Activated T-cell treated with anti-CD3 and anti-CD28 coated beads for 1 hour (primary cell): ENCODE measurements around the gene COL6A6.
A peak's percentile ranks its signal among the peaks of the same experiment; 100 is the strongest.
"Not testable (repeated sequence)": the region's sequence is repeated elsewhere in the genome, so short reads cannot be mapped to it uniquely, and the experiment has no call there.

Source experiments
- DNase-seq: peaks from one replicate; pipeline ENCODE4 v3.0.0-alpha.2; 2020; ENCODE audit warnings: low read depth

COL6A6 gene

DNA sequence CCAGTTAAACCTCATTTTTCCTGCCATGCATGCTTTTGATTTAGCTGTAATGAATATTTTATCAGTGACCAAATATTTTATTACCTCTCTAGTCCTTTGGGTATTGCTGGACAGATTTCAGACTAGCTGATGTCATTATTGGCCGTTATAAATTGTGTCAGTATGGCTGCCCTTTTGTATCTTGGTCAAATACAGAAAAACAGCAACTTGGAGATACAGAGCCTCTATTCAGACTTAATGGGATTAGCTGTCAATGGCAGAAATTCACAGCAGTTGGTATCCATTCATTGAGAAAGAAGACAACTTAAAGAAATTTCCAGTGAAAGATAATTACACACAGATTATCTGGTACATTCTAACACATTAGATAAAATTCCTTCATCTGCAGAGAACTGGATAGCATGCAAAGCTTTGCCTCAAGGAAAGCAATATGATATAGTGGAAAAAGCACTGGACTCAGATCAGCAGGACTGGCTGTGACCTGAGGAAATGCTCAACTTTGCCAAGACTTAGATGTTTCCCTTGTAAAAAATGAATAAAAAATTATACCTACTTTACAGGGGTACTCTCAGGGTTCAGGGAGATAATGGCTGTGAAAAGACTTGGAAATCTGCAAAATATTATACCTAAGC lies 20.8 kb downstream of the COL6A6 start:
- DNase-seq: no peak

DNA sequence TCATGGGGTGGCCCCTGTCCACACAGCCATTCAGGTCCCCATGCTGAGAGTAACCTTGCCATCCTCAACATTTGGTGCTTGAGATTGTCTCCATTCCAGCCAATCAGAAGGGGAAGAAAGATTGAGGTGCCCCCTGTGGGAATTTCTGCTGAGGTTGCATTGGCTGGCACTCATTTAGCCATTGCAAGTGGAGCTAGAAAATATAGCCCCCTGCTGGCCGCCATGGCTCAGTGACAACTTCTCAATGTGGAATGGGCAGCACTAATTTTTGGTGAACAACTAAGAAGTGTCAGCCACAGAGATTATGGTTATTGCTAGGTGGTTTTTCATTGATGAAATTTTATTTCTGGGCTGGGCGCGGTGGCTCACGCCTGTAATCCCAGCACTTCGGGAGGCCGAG lies 22.0 kb downstream of the COL6A6 start:
- DNase-seq: peak; percentile 12

GRCh38 chr3:130543322-130543721 lies 26.3 kb downstream of the COL6A6 start:
- DNase-seq: no peak

- no peak for DNase-seq
Measured at GRCh38 chr3:130546920-130547679, 30.1 kb downstream of the COL6A6 start.

GRCh38 chr3:130547680-130548065 lies 30.7 kb downstream of the COL6A6 start:
- not testable (repeated sequence) for DNase-seq

GRCh38 chr3:130548356-130548755 lies 31.4 kb downstream of the COL6A6 start:
- no peak for DNase-seq

GRCh38 chr3:130557336-130558035 lies 40.5 kb downstream of the COL6A6 start:
- DNase-seq: no peak

DNA sequence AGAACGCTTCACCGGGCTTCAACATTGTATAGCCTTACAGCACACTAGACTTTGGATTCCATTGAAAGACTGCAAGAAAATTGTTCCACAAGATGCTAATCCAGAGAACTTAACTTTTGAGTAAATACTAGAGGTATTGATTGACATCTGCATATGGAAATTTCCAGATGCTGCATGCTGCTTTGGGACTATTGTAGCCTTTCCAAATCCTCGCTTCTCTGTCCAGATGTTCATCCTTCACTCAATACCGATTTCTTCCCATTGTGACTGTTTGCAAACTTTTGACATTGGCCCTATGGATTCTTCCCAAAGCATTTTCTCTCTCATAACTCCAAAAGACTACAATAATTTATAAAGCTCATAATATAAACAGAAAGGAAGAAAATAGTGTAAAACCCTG lies 41.4 kb downstream of the COL6A6 start:
- no peak for DNase-seq

- DNase-seq: no peak
Measured at GRCh38 chr3:130565224-130565623, 48.2 kb downstream of the COL6A6 start.
